ENCODE measurements around the gene NMUR1. TPM values are rescaled to one million over a fixed set of nuclear protein-coding genes. Genes with fewer than 3 reads are reported as not detected.
A peak's percentile ranks its signal among the peaks of the same experiment; 100 is the strongest.
"Not testable (repeated sequence)": the region's sequence is repeated elsewhere in the genome, so short reads cannot be mapped to it uniquely, and the experiment has no call there.

The NMUR1 gene
- total and polyA plus RNA-seq, 2 experiments from 2014 or later = 0.33 to 0.37 TPM

GRCh38 chr2:231557571-231558217 lies 27.4 kb upstream of the NMUR1 start:
- H2AFZ ChIP-seq = no peak overlapping the region
- H3K27ac ChIP-seq = no peak overlapping the region

GRCh38 chr2:231556981-231557380 lies 26.7 kb upstream of the NMUR1 start:
- no peak overlapping the region for H3K4me3 ChIP-seq
- peaks cover 9% of the 10 kb centered on the region for H3K9me3 ChIP-seq (ENCODE audit: low read depth)
- no peaks in the 10 kb centered on the region for H3K27me3 ChIP-seq
- H3K9me2 ChIP-seq (replicated peaks; ENCODE audit: insufficient read depth) = no peaks in the 10 kb centered on the region
- no peaks in the 10 kb centered on the region for H3K4me1 ChIP-seq (ENCODE audit: insufficient read depth)
- H4K20me1 ChIP-seq (ENCODE audit: insufficient read depth, poor library complexity, severe bottlenecking) = no peaks in the 10 kb centered on the region
- TF ChIP-seq, protein P1, sequence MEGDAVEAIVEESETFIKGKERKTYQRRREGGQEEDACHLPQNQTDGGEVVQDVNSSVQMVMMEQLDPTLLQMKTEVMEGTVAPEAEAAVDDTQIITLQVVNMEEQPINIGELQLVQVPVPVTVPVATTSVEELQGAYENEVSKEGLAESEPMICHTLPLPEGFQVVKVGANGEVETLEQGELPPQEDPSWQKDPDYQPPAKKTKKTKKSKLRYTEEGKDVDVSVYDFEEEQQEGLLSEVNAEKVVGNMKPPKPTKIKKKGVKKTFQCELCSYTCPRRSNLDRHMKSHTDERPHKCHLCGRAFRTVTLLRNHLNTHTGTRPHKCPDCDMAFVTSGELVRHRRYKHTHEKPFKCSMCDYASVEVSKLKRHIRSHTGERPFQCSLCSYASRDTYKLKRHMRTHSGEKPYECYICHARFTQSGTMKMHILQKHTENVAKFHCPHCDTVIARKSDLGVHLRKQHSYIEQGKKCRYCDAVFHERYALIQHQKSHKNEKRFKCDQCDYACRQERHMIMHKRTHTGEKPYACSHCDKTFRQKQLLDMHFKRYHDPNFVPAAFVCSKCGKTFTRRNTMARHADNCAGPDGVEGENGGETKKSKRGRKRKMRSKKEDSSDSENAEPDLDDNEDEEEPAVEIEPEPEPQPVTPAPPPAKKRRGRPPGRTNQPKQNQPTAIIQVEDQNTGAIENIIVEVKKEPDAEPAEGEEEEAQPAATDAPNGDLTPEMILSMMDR (IDR thresholded peaks at IDR 0.05; ENCODE audit: poor library complexity) = no peak
- WGBS (ENCODE audit: low lambda C conversion rate, missing lambda C conversion rate) = 87% methylated on average over 7 of the region's 7 CpGs
- H3K27ac ChIP-seq = no peak overlapping the region
- DNase-seq (ENCODE audit: low spot score) = no peak
- H3K79me2 ChIP-seq = no peaks in the 10 kb centered on the region
- H2AFZ ChIP-seq = no peak overlapping the region
- H3K4me2 ChIP-seq = no peak overlapping the region
- H3K36me3 ChIP-seq (replicated peaks; ENCODE audit: insufficient read depth, low read depth) = no peaks in the 10 kb centered on the region

More at GRCh38 chr2:231557571-231558217, 27.4 kb upstream of the NMUR1 start:
- H3K27me3 ChIP-seq = no peaks in the 10 kb centered on the region
- no peak overlapping the region for H3K4me3 ChIP-seq
- no peaks in the 10 kb centered on the region for H3K79me2 ChIP-seq
- 49% methylated on average over 11 of the region's 11 CpGs for WGBS (ENCODE audit: low lambda C conversion rate, missing lambda C conversion rate)
- TF ChIP-seq EZH2 (IDR thresholded peaks at IDR 0.05; ENCODE audit: borderline replicate concordance) (no peak), EZH2phosphoT487 (IDR thresholded peaks at IDR 0.05; ENCODE audit: low read depth, severe bottlenecking, unreplicated experiment) (no peak)
- TF ChIP-seq, protein P1 (IDR thresholded peaks at IDR 0.05; ENCODE audit: poor library complexity) = peak; percentile 69
- peak; percentile 88 for DNase-seq (ENCODE audit: low spot score)
- no peaks in the 10 kb centered on the region for H3K9me2 ChIP-seq (replicated peaks; ENCODE audit: insufficient read depth)
- no peaks in the 10 kb centered on the region for H3K4me1 ChIP-seq (ENCODE audit: insufficient read depth)
- H3K36me3 ChIP-seq (replicated peaks; ENCODE audit: insufficient read depth, low read depth) = no peaks in the 10 kb centered on the region
- H4K20me1 ChIP-seq (ENCODE audit: insufficient read depth, poor library complexity, severe bottlenecking) = no peaks in the 10 kb centered on the region
- H3K9me3 ChIP-seq (ENCODE audit: low read depth) = peaks cover 8% of the 10 kb centered on the region
- H3K4me2 ChIP-seq = no peak overlapping the region

- not testable (repeated sequence) for H3K4me1 ChIP-seq (ENCODE audit: insufficient read depth); H2AFZ ChIP-seq; H3K9me2 ChIP-seq (replicated peaks; ENCODE audit: insufficient read depth); H3K27ac ChIP-seq; H3K36me3 ChIP-seq (replicated peaks; ENCODE audit: insufficient read depth, low read depth); H4K20me1 ChIP-seq (ENCODE audit: insufficient read depth, poor library complexity, severe bottlenecking); H3K9me3 ChIP-seq (ENCODE audit: low read depth); H3K4me3 ChIP-seq; H3K27me3 ChIP-seq; DNase-seq (ENCODE audit: low spot score); H3K79me2 ChIP-seq; H3K4me2 ChIP-seq
- WGBS (ENCODE audit: low lambda C conversion rate, missing lambda C conversion rate) = 97% methylated on average over 8 of the region's 8 CpGs
These were observed 26.3 kb upstream of the NMUR1 start for GRCh38 chr2:231556496-231556895.

- 69% methylated on average over 14 of the region's 14 CpGs for WGBS (ENCODE audit: low lambda C conversion rate, missing lambda C conversion rate)
- TF ChIP-seq EZH2 (IDR thresholded peaks at IDR 0.05; ENCODE audit: borderline replicate concordance) (no peak), EZH2phosphoT487 (IDR thresholded peaks at IDR 0.05; ENCODE audit: low read depth, severe bottlenecking, unreplicated experiment) (no peak)
- TF ChIP-seq, protein P1 (IDR thresholded peaks at IDR 0.05; ENCODE audit: poor library complexity) = no peak
- Histone ChIP-seq H3K4me1 (ENCODE audit: insufficient read depth) (no peaks in the 10 kb centered on the region), H3K9me2 (replicated peaks; ENCODE audit: insufficient read depth) (no peaks in the 10 kb centered on the region), H3K79me2 (no peaks in the 10 kb centered on the region), H3K27me3 (no peaks in the 10 kb centered on the region), H3K4me3 (no peak overlapping the region), H3K4me2 (peak overlapping the region; percentile 56), H3K9me3 (ENCODE audit: low read depth) (peaks cover 9% of the 10 kb centered on the region), H3K27ac (peak overlapping the region; percentile 34), H3K36me3 (replicated peaks; ENCODE audit: insufficient read depth, low read depth) (no peaks in the 10 kb centered on the region), H4K20me1 (ENCODE audit: insufficient read depth, poor library complexity, severe bottlenecking) (no peaks in the 10 kb centered on the region), H2AFZ (peak overlapping the region; percentile 6)
- DNase-seq (ENCODE audit: low spot score) = peak; percentile 41
These were observed 24.7 kb upstream of the NMUR1 start for GRCh38 chr2:231554748-231555545.
